HepG2 (cell line): Measurements from ENCODE around the gene FXYD1. TPM values are rescaled to one million over a fixed set of nuclear protein-coding genes. Genes with fewer than 3 reads are reported as not detected.

Experiments used
- ATAC-seq: fragments of 200-7000 bp; cut with Tn5 transposase; 3 replicates; pipeline ENCODE4 v1.9.1; 2020; ENCODE audit warnings: mild to moderate bottlenecking, moderate library complexity
- BruUV-seq: library from RNA; stranded (reverse); fragments of 400-500 nt; replicated peaks from 2 replicates; lab custom pipeline; 2021; lab: Mats Ljungman, UMichigan
- CTCF ChIA-PET: fragments of 300-600 bp; formaldehyde crosslinking; extraction: SDS; loops from one replicate; lab custom pipeline; 2021; ENCODE audit warnings: low total read pairs, inconsistent platforms, low intra/inter-chr PET ratio; lab: Yijun Ruan, JAX
- POLR2A ChIA-PET: fragments of 350-600 bp; sonication (Branson Sonifier 250); formaldehyde crosslinking; loops from one replicate; lab custom pipeline; 2020; ENCODE audit warnings: antibody characterized with exemption, inconsistent platforms; lab: Yijun Ruan, JAX
- DNase-seq: peaks from one replicate; pipeline ENCODE4 v3.0.0-alpha.2; 2015; ENCODE audit warnings: low spot score
- FAIRE-seq: peaks from 3 replicates; lab custom pipeline; 2011; peaks lifted over from hg19 to GRCh38; lab: Jason Lieb, UNC
- H2AFZ ChIP-seq: one replicate; pipeline ENCODE4 v1.6.1; 2011; ENCODE audit warnings: low read length, inconsistent platforms
- H3K27ac ChIP-seq: fragments of 300-600 bp; 3 replicates; pipeline ENCODE4 v1.8.0; 2011; ENCODE audit warnings: mixed run types, mild to moderate bottlenecking, mixed read lengths, low read length, inconsistent platforms; ENCODE audit not compliant: insufficient read depth; ENCODE audit errors: extremely low read length
- H3K27me3 ChIP-seq, 2 experiments: fragments of 200-600 bp in 1 of 2; 2 replicates in 1 of 2; 3 replicates in 1 of 2; pipeline versions ENCODE4 v1.6.0 to v1.8.0; 2011; ENCODE audit warnings: low read length in 2 of 2, mild to moderate bottlenecking in 2 of 2, moderate library complexity in 2 of 2, inconsistent platforms in 1 of 2; ENCODE audit not compliant: insufficient read depth in 2 of 2, control insufficient read depth in 1 of 2
- H3K36me3 ChIP-seq, 2 experiments: fragments of 200-600 bp in 1 of 2; replicated peaks in 1 of 2; 2 replicates in 1 of 2; 3 replicates in 1 of 2; pipeline versions ENCODE4 v1.5.1 to v1.8.0; 2011; ENCODE audit warnings: low read length in 2 of 2, inconsistent platforms in 1 of 2; ENCODE audit not compliant: insufficient read depth in 2 of 2, control insufficient read depth in 1 of 2
- H3K4me1 ChIP-seq: 2 replicates; pipeline ENCODE4 v1.5.1; 2012; ENCODE audit warnings: low read length, inconsistent platforms; ENCODE audit not compliant: insufficient read depth
- H3K4me2 ChIP-seq: 2 replicates; pipeline ENCODE4 v1.6.0; 2011; ENCODE audit warnings: low read depth, low read length, inconsistent platforms
- H3K4me3 ChIP-seq, 3 experiments: fragments of 200-600 bp in 1 of 3; sonication (generic), shearing (Covaris generic) in 1 of 3; replicated peaks in 1 of 3; 2 replicates each; pipeline ENCODE4 v1.5.1; 2011 to 2016; ENCODE audit warnings: low read length in 3 of 3, inconsistent platforms in 2 of 3, low read depth in 2 of 3, mild to moderate bottlenecking in 2 of 3, control low read depth in 1 of 3, mixed read lengths in 1 of 3; ENCODE audit not compliant: insufficient read depth in 1 of 3
- H3K79me2 ChIP-seq: one replicate; pipeline ENCODE4 v1.6.1; 2011; ENCODE audit warnings: low read length, inconsistent platforms; ENCODE audit not compliant: insufficient read depth
- H3K9ac ChIP-seq: 2 replicates; pipeline ENCODE4 v1.6.0; 2011; ENCODE audit warnings: mild to moderate bottlenecking, low read depth, low read length, inconsistent platforms; ENCODE audit not compliant: insufficient read depth
- H3K9me3 ChIP-seq: 2 replicates; pipeline ENCODE4 v1.5.1; 2012; ENCODE audit warnings: mild to moderate bottlenecking, low read length
- H4K20me1 ChIP-seq: 2 replicates; pipeline ENCODE4 v1.6.0; 2011; ENCODE audit warnings: inconsistent platforms, mild to moderate bottlenecking, low read length, moderate library complexity; ENCODE audit not compliant: insufficient read depth
- AHDC1 ChIP-seq: sonication (generic); formaldehyde crosslinking; IDR thresholded peaks from 2 replicates; pipeline ENCODE4 v1.5.1; 2020; ENCODE audit warnings: mild to moderate bottlenecking, missing genetic modification reagents, borderline replicate concordance
- CBX1 ChIP-seq: IDR thresholded peaks from one replicate; pipeline ENCODE4 v1.6.1; 2016; ENCODE audit warnings: antibody characterized with exemption, low read depth
- LCORL ChIP-seq, 2 experiments: fragments of 450-650 bp in 1 of 2; sonication (generic) in 1 of 2; formaldehyde crosslinking in 1 of 2; IDR thresholded peaks; 2 replicates each; pipeline versions ENCODE4 v1.5.0 to v1.6.1; 2017 to 2020; ENCODE audit warnings: antibody characterized with exemption in 1 of 2, missing genetic modification reagents in 1 of 2
- NR3C1 ChIP-seq: sonication (generic); formaldehyde crosslinking; IDR thresholded peaks from 2 replicates; pipeline ENCODE4 v1.4.0; 2020; ENCODE audit warnings: missing genetic modification reagents
- REPIN1 ChIP-seq: sonication (generic); formaldehyde crosslinking; IDR thresholded peaks from 2 replicates; pipeline ENCODE4 v1.8.0; 2022; ENCODE audit warnings: missing genetic modification reagents, low read depth, mild to moderate bottlenecking, borderline replicate concordance
- SP140L ChIP-seq: sonication (generic); formaldehyde crosslinking; IDR thresholded peaks from 2 replicates; pipeline ENCODE4 v1.4.0; 2020; ENCODE audit warnings: missing genetic modification reagents, borderline replicate concordance
- ZBTB26 ChIP-seq: IDR thresholded peaks from 2 replicates; pipeline ENCODE4 v1.6.1; 2016; ENCODE audit warnings: missing compliant biosample characterization, missing genetic modification reagents, borderline replicate concordance
- ZNF136 ChIP-seq: sonication (generic); formaldehyde crosslinking; IDR thresholded peaks from 2 replicates; pipeline ENCODE4 v1.8.1; 2022; ENCODE audit warnings: low read depth, mild to moderate bottlenecking, moderate library complexity, missing genetic modification reagents
- ZNF276 ChIP-seq: sonication (generic); formaldehyde crosslinking; IDR thresholded peaks from 2 replicates; pipeline ENCODE4 v1.4.0; 2020; ENCODE audit warnings: mild to moderate bottlenecking, low read depth, missing genetic modification reagents
- ZNF44 ChIP-seq: sonication (generic); formaldehyde crosslinking; IDR thresholded peaks from 2 replicates; pipeline ENCODE4 v1.5.1; 2020; ENCODE audit warnings: mild to moderate bottlenecking, missing genetic modification reagents
- ZNF605 ChIP-seq: sonication (generic); formaldehyde crosslinking; IDR thresholded peaks from 2 replicates; pipeline ENCODE4 v1.8.0; 2022; ENCODE audit warnings: mild to moderate bottlenecking, missing genetic modification reagents
- ZNF720 ChIP-seq: sonication (generic); formaldehyde crosslinking; IDR thresholded peaks from 2 replicates; pipeline ENCODE4 v1.4.0; 2020; ENCODE audit warnings: missing genetic modification reagents
- ZNF747 ChIP-seq: sonication (generic); formaldehyde crosslinking; IDR thresholded peaks from 2 replicates; pipeline ENCODE4 v1.8.1; 2023; ENCODE audit warnings: missing genetic modification reagents, mild to moderate bottlenecking, borderline replicate concordance
- ZNF879 ChIP-seq: sonication (generic); formaldehyde crosslinking; IDR thresholded peaks from 2 replicates; pipeline ENCODE4 v1.8.1; 2023; ENCODE audit warnings: missing genetic modification reagents
- WGBS: methylation state at CpG from one replicate; pipeline ENCODE4 v1.1.6; 2017; ENCODE audit warnings: low lambda C conversion rate; 5-methylcytosine and 5-hydroxymethylcytosine counted together
- in situ Hi-C: cut with HindIII; loops from 2 replicates; pipeline ENCODE4 v1.10.0; 2017; ENCODE audit warnings: low pct_unique_long_range_greater_than_20kb; ENCODE audit not compliant: extremely low pct_ligation_motif_present
- intact Hi-C: fragments of 100-400 bp; cut with micrococcal nuclease; formaldehyde crosslinking; loops from one replicate; pipeline ENCODE4 v1.10.0; 2022; ENCODE audit not compliant: unreplicated experiment
- polyA plus RNA-seq, 8 experiments: library from polyadenylated mRNA; depleted of rRNA in 3 of 8; stranded (reverse) in 7 of 8; unstranded in 1 of 8; fragments of >200 nt; fragmentation: Illumina TruSeq in 4 of 8; extraction: Trizol in 4 of 8; gene quantifications; 2 replicates each; pipeline versions ENCODE4 v1.2.1 to v1.2.3, GENCODE V29; 2011 to 2016; ENCODE audit warnings: low read depth in 4 of 8, missing spikeins in 1 of 8, mixed read lengths in 1 of 8; ENCODE audit not compliant: insufficient read depth in 1 of 8
- total RNA-seq, 5 experiments: library from RNA; depleted of rRNA; stranded (reverse); fragments of >200 nt; fragmentation: Illumina TruSeq; extraction: Trizol; gene quantifications; 2 replicates each; pipeline ENCODE4 v1.2.3, GENCODE V29; 2016; ENCODE audit warnings: low read depth in 1 of 5

The FXYD1 gene
- total and polyA plus RNA-seq, 2 of the 13 experiments (the other 11 are each of a cell fraction or from before 2014, with no cell fraction given) = 31.2 TPM; not detected in 1

GRCh38 chr19:35135389-35135909 is 3.2 kb upstream of the FXYD1 start (continued):
- TF ChIP-seq ZNF136 (CRISPR knock-in tag) = no peak
- TF ChIP-seq ZBTB26 (CRISPR knock-in tag) = 0 out of 2 replicates have a peak, but pooled peaks have one; percentile 46
- no peak for TF ChIP-seq ZNF44
- TF ChIP-seq CBX1 = peak; percentile 52
- no peak for TF ChIP-seq REPIN1 (CRISPR knock-in tag)
- TF ChIP-seq SP140L (CRISPR knock-in tag) = no peak

- peak overlapping the region; percentile 50; the same call in 1 of the 2 replicates for H3K4me2 ChIP-seq
- DNase-seq (no peak), ATAC-seq (no peak), FAIRE-seq (no peak)
- ChIA-PET CTCF (interaction anchor here (1.6 kb wide), 1 partner anchor 22 kb away, joined by 11 read pairs; the partner anchor contains the start of gene FXYD3), POLR2A (interaction anchor here (1.5 kb wide), 1 partner anchor 70 kb away, joined by 3 read pairs; no protein-coding TSS in a partner anchor)
- no peaks in the 10 kb centered on the region for H3K9me3 ChIP-seq
- in situ Hi-C loops (loop anchor here (5.0 kb wide), 1 partner anchor 69 kb away; no protein-coding TSS in a partner anchor), intact Hi-C loops (no loop called here)
- H3K4me1 ChIP-seq = peaks cover 86% of the 10 kb centered on the region
- H4K20me1 ChIP-seq = no peaks in the 10 kb centered on the region
- H2AFZ ChIP-seq = no peak overlapping the region
- peak overlapping the region in 1 of 3 experiments; percentile 24; a peak in 1 of 6 replicates for H3K4me3 ChIP-seq
- no peak overlapping the region for H3K9ac ChIP-seq
- no TSS peak for BruUV-seq
- peak overlapping the region; percentile 59 for H3K27ac ChIP-seq
- no peaks in the 10 kb centered on the region for H3K27me3 ChIP-seq
- H3K79me2 ChIP-seq = no peaks in the 10 kb centered on the region
- no peaks in the 10 kb centered on the region for H3K36me3 ChIP-seq
- 75% methylated on average over 10 of the region's 11 CpGs for WGBS
- no peak for TF ChIP-seq AHDC1
- peak; percentile 28; the same call in 1 of the 2 replicates for TF ChIP-seq ZNF605 (CRISPR knock-in tag)
- no peak for TF ChIP-seq ZNF879 (CRISPR knock-in tag)
- TF ChIP-seq ZNF747 = no peak
- TF ChIP-seq NR3C1 = no peak
- no peak for TF ChIP-seq ZNF720 (CRISPR knock-in tag)
- TF ChIP-seq LCORL (IDR thresholded peaks at IDR 0.05) = no peak
- TF ChIP-seq LCORL (CRISPR knock-in tag; IDR thresholded peaks at IDR 0.05) = no peak
- TF ChIP-seq ZNF276 (CRISPR knock-in tag) = no peak
Observed at GRCh38 chr19:35136231-35136630, 2.4 kb upstream of the FXYD1 start.
